ENCODE measurements around the gene FBXW7. TPM values are rescaled to one million over a fixed set of nuclear protein-coding genes. Genes with fewer than 3 reads are reported as not detected.

Gene FBXW7
- total and polyA plus RNA-seq, 2 of the 8 experiments (the other 6 are each of a cell fraction or from before 2014, with no cell fraction given) = 6.0 to 26.7 TPM

GRCh38 chr4:152294331-152294730 is 241.6 kb downstream of the FBXW7 start:
- H3K14ac ChIP-seq (ENCODE audit: insufficient read length) = no peak overlapping the region
- no peak overlapping the region for H3K18ac ChIP-seq (ENCODE audit: extremely low read depth, low read length)
- DNase-seq (ENCODE audit: low read depth in 1 of 2, low spot score in 2 of 2) (no peak), FAIRE-seq (no peak)
- H4K8ac ChIP-seq (ENCODE audit: extremely low read depth, insufficient read depth, low read length) = no peak overlapping the region
- ChIA-PET POLR2A (ENCODE audit: partially characterized antibody) (no interaction called here), CTCF (ENCODE audit: partially characterized antibody) (no interaction called here)
- H3K9ac ChIP-seq (replicated peaks in 1 of 4; ENCODE audit: extremely low read depth in 1 of 4, low read depth in 3 of 4, low read length in 3 of 4) = no peak overlapping the region
- peaks cover 0 to 4% (median 0%) of the 10 kb centered on the region in 4 experiments; a peak in 2 of 7 replicates for H3K4me1 ChIP-seq (replicated peaks in 1 of 4; ENCODE audit: control insufficient read depth in 3 of 4, insufficient read depth in 4 of 4, low read length in 3 of 4)
- no peak overlapping the region for H3K27ac ChIP-seq (ENCODE audit: low read depth, low read length)
- H3K4ac ChIP-seq (replicated peaks; ENCODE audit: insufficient read length, low read depth, low read length) = no peak overlapping the region
- H4K20me1 ChIP-seq (replicated peaks in 1 of 2; ENCODE audit: control insufficient read depth in 1 of 2, insufficient read depth in 2 of 2, low read length in 2 of 2) = no peaks in the 10 kb centered on the region
- no peak overlapping the region for H3K4me3 ChIP-seq (ENCODE audit: extremely low read depth in 1 of 4, insufficient read depth in 2 of 4, low read depth in 3 of 4, low read length in 4 of 4)
- H3K9me3 ChIP-seq (ENCODE audit: insufficient read depth in 2 of 2, low read depth in 1 of 2, low read length in 1 of 2) = no peaks in the 10 kb centered on the region
- H3K4me2 ChIP-seq (ENCODE audit: insufficient read depth in 1 of 2, low read depth in 2 of 2, low read length in 2 of 2) = no peak overlapping the region
- 84% methylated on average over 3 of the region's 3 CpGs; no CpG with 5 or more reads in 1 of the 2 experiments for whole genome bisulfite sequencing, 2 experiments (ENCODE audit: extremely low coverage in 1 of 2, insufficient coverage in 1 of 2, insufficient read length in 1 of 2, insufficient replicate concordance in 2 of 2, low coverage in 1 of 2, low lambda C conversion rate in 2 of 2, missing lambda C conversion rate in 1 of 2)
- H2BK15ac ChIP-seq (ENCODE audit: low read length) = no peak overlapping the region
- H2BK12ac ChIP-seq (ENCODE audit: low read depth, low read length) = no peak overlapping the region
- no peak overlapping the region for H4K91ac ChIP-seq (replicated peaks; ENCODE audit: insufficient read length, low read length)
- no peak overlapping the region for H3K56ac ChIP-seq (replicated peaks; ENCODE audit: insufficient read length, low read depth, low read length)
- H2BK20ac ChIP-seq (ENCODE audit: low read length) = no peak overlapping the region
- H2AFZ ChIP-seq (ENCODE audit: low read length) = no peak overlapping the region
- H3K79me1 ChIP-seq (ENCODE audit: low read depth, low read length) = no peaks in the 10 kb centered on the region
- H2BK120ac ChIP-seq (replicated peaks; ENCODE audit: low read depth, low read length) = no peak overlapping the region
- H4K5ac ChIP-seq (ENCODE audit: insufficient read length, low read depth, low read length) = no peak overlapping the region
- H2AK5ac ChIP-seq (ENCODE audit: low read depth, low read length) = no peak overlapping the region
- H3K79me2 ChIP-seq (ENCODE audit: control insufficient read depth in 1 of 2, insufficient read depth in 2 of 2, low read length in 2 of 2) = no peaks in the 10 kb centered on the region
- H2BK5ac ChIP-seq (ENCODE audit: low read depth, low read length) = no peak overlapping the region
- TF ChIP-seq GTF2F1 (IDR thresholded peaks at IDR 0.05; ENCODE audit: borderline replicate concordance, low read depth, low read length) (no peak), JUN (IDR thresholded peaks at IDR 0.05; ENCODE audit: low read depth, low read length) (no peak), POU5F1 (IDR thresholded peaks at IDR 0.05; ENCODE audit: low read depth, low read length) (no peak), MAX (IDR thresholded peaks at IDR 0.05) (no peak)
- H3K23ac ChIP-seq (ENCODE audit: insufficient read length) = no peak overlapping the region
- H3K23me2 ChIP-seq (ENCODE audit: low read depth, low read length) = no peaks in the 10 kb centered on the region
- H3K27me3 ChIP-seq (replicated peaks in 1 of 4; ENCODE audit: control insufficient read depth in 3 of 4, extremely low read depth in 1 of 4, insufficient read depth in 3 of 4, low read length in 3 of 4) = no peaks in the 10 kb centered on the region
- H3K36me3 ChIP-seq (ENCODE audit: control insufficient read depth in 2 of 4, insufficient read depth in 4 of 4, low read length in 3 of 4) = no peaks in the 10 kb centered on the region
